DND-41 (cell line): Measurements from ENCODE around the gene NRG3.
"Not testable (repeated sequence)": the region's sequence is repeated elsewhere in the genome, so short reads cannot be mapped to it uniquely, and the experiment has no call there.

Source experiments
- ATAC-seq: fragments of 200-7000 bp; cut with Tn5 transposase; 3 replicates; pipeline ENCODE4 v1.9.1; 2021; ENCODE audit warnings: low read depth; ENCODE audit not compliant: insufficient read depth
- DNase-seq: peaks from one replicate; pipeline ENCODE4 v3.0.0-alpha.2; 2020
- H2AFZ ChIP-seq: 2 replicates; pipeline ENCODE4 v1.6.0; 2012; ENCODE audit warnings: low read depth, low read length
- H3K27ac ChIP-seq: 2 replicates; pipeline ENCODE4 v1.5.1; 2012; ENCODE audit warnings: low read length, inconsistent platforms
- H3K27me3 ChIP-seq: fragments of 200-600 bp; sonication (generic); 2 replicates; pipeline ENCODE4 v1.6.0; 2012; ENCODE audit warnings: low read length, mild to moderate bottlenecking, inconsistent platforms; ENCODE audit not compliant: insufficient read depth, poor library complexity
- H3K36me3 ChIP-seq: 2 replicates; pipeline ENCODE4 v1.5.1; 2012; ENCODE audit warnings: low read length, inconsistent platforms; ENCODE audit not compliant: insufficient read depth
- H3K4me1 ChIP-seq: 2 replicates; pipeline ENCODE4 v1.5.1; 2012; ENCODE audit warnings: mild to moderate bottlenecking, low read length; ENCODE audit not compliant: insufficient read depth
- H3K4me2 ChIP-seq: 2 replicates; pipeline ENCODE4 v1.6.0; 2012; ENCODE audit warnings: mild to moderate bottlenecking, moderate library complexity, low read length, inconsistent platforms; ENCODE audit not compliant: insufficient read depth
- H3K4me3 ChIP-seq, 2 experiments: fragments of 200-600 bp in 1 of 2; shearing (Covaris generic) in 1 of 2; 2 replicates each; pipeline ENCODE4 v1.5.1; 2012 to 2016; ENCODE audit warnings: inconsistent platforms in 2 of 2, low read length in 2 of 2, mild to moderate bottlenecking in 2 of 2, low read depth in 1 of 2, moderate library complexity in 1 of 2
- H3K79me2 ChIP-seq: 2 replicates; pipeline ENCODE4 v1.6.0; 2012; ENCODE audit warnings: low read length, inconsistent platforms; ENCODE audit not compliant: insufficient read depth
- H3K9ac ChIP-seq: 2 replicates; pipeline ENCODE4 v1.6.0; 2012; ENCODE audit warnings: low read depth, mild to moderate bottlenecking, inconsistent platforms, low read length, moderate library complexity
- H3K9me3 ChIP-seq: 2 replicates; pipeline ENCODE4 v1.5.1; 2012; ENCODE audit warnings: low read length, moderate library complexity, mild to moderate bottlenecking, inconsistent platforms; ENCODE audit not compliant: insufficient read depth, severe bottlenecking
- H4K20me1 ChIP-seq: 2 replicates; pipeline ENCODE4 v1.6.0; 2012; ENCODE audit warnings: low read length; ENCODE audit not compliant: insufficient read depth
- CTCF ChIP-seq: IDR thresholded peaks from 2 replicates; pipeline ENCODE4 v1.5.1; 2012; ENCODE audit warnings: borderline replicate concordance, low read length, moderate library complexity, mild to moderate bottlenecking; ENCODE audit not compliant: poor library complexity, severe bottlenecking; ENCODE audit errors: extremely low read depth
- EZH2 ChIP-seq: IDR thresholded peaks from 3 replicates; pipeline ENCODE4 v1.6.1; 2012; ENCODE audit warnings: borderline replicate concordance, low read depth, mild to moderate bottlenecking, moderate library complexity, low read length, inconsistent platforms; ENCODE audit not compliant: severe bottlenecking

The NRG3 gene

GRCh38 chr10:82661701-82662100, 786.7 kb downstream of the NRG3 start:
- Histone ChIP-seq H3K9ac (no peak overlapping the region), H3K27ac (no peak overlapping the region), H3K36me3 (no peaks in the 10 kb centered on the region), H3K4me1 (no peaks in the 10 kb centered on the region), H4K20me1 (no peaks in the 10 kb centered on the region), H3K4me3 (no peak overlapping the region), H3K4me2 (no peak overlapping the region), H3K27me3 (no peaks in the 10 kb centered on the region), H3K79me2 (no peaks in the 10 kb centered on the region), H2AFZ (no peak overlapping the region), H3K9me3 (no peaks in the 10 kb centered on the region)
- no peak for DNase-seq
- no peak for ATAC-seq
- no peak for TF ChIP-seq EZH2
- TF ChIP-seq CTCF, result no peak

GRCh38 chr10:82668221-82668895, 793.4 kb downstream of the NRG3 start:
- H3K4me2 ChIP-seq, result no peak overlapping the region
- TF ChIP-seq EZH2, result no peak
- TF ChIP-seq CTCF, result no peak
- no peaks in the 10 kb centered on the region for H3K36me3 ChIP-seq
- no peaks in the 10 kb centered on the region for H3K27me3 ChIP-seq
- H3K4me3 ChIP-seq, result no peak overlapping the region
- no peaks in the 10 kb centered on the region for H4K20me1 ChIP-seq
- H3K27ac ChIP-seq, result no peak overlapping the region
- H3K9me3 ChIP-seq, result no peaks in the 10 kb centered on the region
- H3K79me2 ChIP-seq, result no peaks in the 10 kb centered on the region
- no peak overlapping the region for H2AFZ ChIP-seq
- H3K4me1 ChIP-seq, result no peaks in the 10 kb centered on the region
- ATAC-seq (no peak), DNase-seq (no peak)
- H3K9ac ChIP-seq, result no peak overlapping the region

GRCh38 chr10:82674036-82674435, 799.0 kb downstream of the NRG3 start:
- H3K79me2 ChIP-seq, result no peaks in the 10 kb centered on the region
- no peaks in the 10 kb centered on the region for H3K36me3 ChIP-seq
- H3K4me2 ChIP-seq, result no peak overlapping the region
- H3K9ac ChIP-seq, result no peak overlapping the region
- H3K4me3 ChIP-seq, result no peak overlapping the region
- H2AFZ ChIP-seq, result no peak overlapping the region
- no peaks in the 10 kb centered on the region for H3K27me3 ChIP-seq
- no peaks in the 10 kb centered on the region for H3K9me3 ChIP-seq
- TF ChIP-seq EZH2 (no peak), CTCF (no peak)
- H4K20me1 ChIP-seq, result no peaks in the 10 kb centered on the region
- DNase-seq (no peak), ATAC-seq (no peak)
- no peaks in the 10 kb centered on the region for H3K4me1 ChIP-seq
- H3K27ac ChIP-seq, result no peak overlapping the region

- not testable (repeated sequence) for H3K27ac ChIP-seq, H3K4me2 ChIP-seq, H4K20me1 ChIP-seq
Observed at GRCh38 chr10:82677932-82678331, 802.9 kb downstream of the NRG3 start.

GRCh38 chr10:82678451-82678850, 803.5 kb downstream of the NRG3 start:
- not testable (repeated sequence) for H3K4me2 ChIP-seq, H3K27me3 ChIP-seq, H3K4me1 ChIP-seq, H2AFZ ChIP-seq, H3K36me3 ChIP-seq, H3K9me3 ChIP-seq, DNase-seq, ATAC-seq, H3K79me2 ChIP-seq, H3K27ac ChIP-seq, H3K9ac ChIP-seq, H3K4me3 ChIP-seq, H4K20me1 ChIP-seq

More at GRCh38 chr10:82677932-82678331, 802.9 kb downstream of the NRG3 start:
- not testable (repeated sequence) for H3K9me3 ChIP-seq, DNase-seq, H3K4me1 ChIP-seq, H2AFZ ChIP-seq, ATAC-seq, H3K79me2 ChIP-seq, H3K4me3 ChIP-seq, H3K36me3 ChIP-seq, H3K9ac ChIP-seq, H3K27me3 ChIP-seq
